ENCODE results near the gene TTLL5.

- TF ChIP-seq PHF20 (CRISPR knock-in tag; IDR thresholded peaks at IDR 0.05) (no peak), POLR2A (IDR thresholded peaks at IDR 0.05; ENCODE audit: insufficient read depth in 1 of 2, low read depth in 2 of 2, low read length in 2 of 2) (no peak)
These were observed 91.0 kb downstream of the TTLL5 start for GRCh38 chr14:75752086-75752485.
